ENCODE results near the gene GALNT11. TPM values are rescaled to one million over a fixed set of nuclear protein-coding genes. Genes with fewer than 3 reads are reported as not detected.

The GALNT11 gene
- total and polyA plus RNA-seq, 9 of the 15 experiments (the other 6 are each of a cell fraction or from before 2014, with no cell fraction given) = 8.2 to 59.5 (median 36.5) TPM

DNA sequence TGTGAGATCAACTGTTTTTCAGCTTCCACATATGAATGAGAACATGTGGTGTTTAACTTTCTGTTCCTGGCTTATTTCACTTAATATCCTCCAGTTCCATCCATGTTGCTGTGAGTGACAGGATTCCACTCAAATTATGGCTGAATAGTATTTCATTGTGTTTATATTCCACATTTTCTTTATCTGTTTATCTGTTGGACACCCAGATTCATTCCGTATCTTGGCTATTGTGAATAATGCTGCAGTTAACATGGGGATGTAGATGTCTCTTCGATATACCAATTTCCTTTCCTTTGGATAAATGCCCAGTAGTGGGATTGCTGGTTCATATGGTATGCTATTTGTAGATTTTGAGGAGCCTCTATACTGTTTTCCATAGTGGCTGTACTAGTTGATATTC, 47.9 kb downstream of the GALNT11 start (continued):
- TF ChIP-seq ZBTB33 (CRISPR knock-in tag; IDR thresholded peaks at IDR 0.05) (no peak), CSDE1 (IDR thresholded peaks at IDR 0.05) (no peak), TRIM24 (IDR thresholded peaks at IDR 0.05) (no peak), CBX3 (IDR thresholded peaks at IDR 0.05; ENCODE audit: borderline replicate concordance in 1 of 2, low read length in 2 of 2) (no peak), MAFF (IDR thresholded peaks at IDR 0.05; ENCODE audit: low read length) (no peak), GATA2 (CRISPR knock-in tag; IDR thresholded peaks at IDR 0.05) (no peak), ZNF444 (CRISPR knock-in tag; IDR thresholded peaks at IDR 0.05) (no peak), FOXK2 (conservative IDR thresholded peaks at IDR 0.05 in 1 of 2, IDR thresholded peaks at IDR 0.05 in 1 of 2; ENCODE audit: low read depth in 2 of 2) (no peak), ZBTB40 (IDR thresholded peaks at IDR 0.05) (no peak), ZBTB40 (CRISPR knock-in tag; IDR thresholded peaks at IDR 0.05) (no peak), E2F3 (CRISPR knock-in tag; IDR thresholded peaks at IDR 0.05) (no peak), SOX6 (IDR thresholded peaks at IDR 0.05) (no peak)
- TF ChIP-seq, protein P1, sequence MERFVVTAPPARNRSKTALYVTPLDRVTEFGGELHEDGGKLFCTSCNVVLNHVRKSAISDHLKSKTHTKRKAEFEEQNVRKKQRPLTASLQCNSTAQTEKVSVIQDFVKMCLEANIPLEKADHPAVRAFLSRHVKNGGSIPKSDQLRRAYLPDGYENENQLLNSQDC (CRISPR knock-in tag; IDR thresholded peaks at IDR 0.05) = no peak
- TF ChIP-seq, protein P2, sequence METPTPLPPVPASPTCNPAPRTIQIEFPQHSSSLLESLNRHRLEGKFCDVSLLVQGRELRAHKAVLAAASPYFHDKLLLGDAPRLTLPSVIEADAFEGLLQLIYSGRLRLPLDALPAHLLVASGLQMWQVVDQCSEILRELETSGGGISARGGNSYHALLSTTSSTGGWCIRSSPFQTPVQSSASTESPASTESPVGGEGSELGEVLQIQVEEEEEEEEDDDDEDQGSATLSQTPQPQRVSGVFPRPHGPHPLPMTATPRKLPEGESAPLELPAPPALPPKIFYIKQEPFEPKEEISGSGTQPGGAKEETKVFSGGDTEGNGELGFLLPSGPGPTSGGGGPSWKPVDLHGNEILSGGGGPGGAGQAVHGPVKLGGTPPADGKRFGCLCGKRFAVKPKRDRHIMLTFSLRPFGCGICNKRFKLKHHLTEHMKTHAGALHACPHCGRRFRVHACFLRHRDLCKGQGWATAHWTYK (CRISPR knock-in tag; IDR thresholded peaks at IDR 0.05) = no peak
